ENCODE measurements around the gene HLA-DPA1. TPM values are rescaled to one million over a fixed set of nuclear protein-coding genes. Genes with fewer than 3 reads are reported as not detected.
A peak's percentile ranks its signal among the peaks of the same experiment; 100 is the strongest.

Gene HLA-DPA1
- total and polyA plus RNA-seq, 2 donors (not counting 1 experiment from before 2014, with no cell fraction given): 702 to 2,256 TPM

GRCh38 chr6:33081098-33081824, 7.8 kb upstream of the HLA-DPA1 start:
- Histone ChIP-seq H3K4me1 (ENCODE audit: control insufficient read depth in 2 of 2, insufficient read depth in 2 of 2, low read length in 2 of 2) (peaks cover 62 to 63% of the 10 kb centered on the region in 2 donors), H3K27me3 (replicated peaks in 1 of 4; ENCODE audit: control extremely low read depth in 1 of 4, control insufficient read depth in 3 of 4, insufficient read depth in 4 of 4, low read length in 3 of 4) (no peaks in the 10 kb centered on the region), H3K4me2 (replicated peaks; ENCODE audit: low read depth, low read length, poor library complexity, severe bottlenecking) (peak overlapping the region; percentile 95), H3K27ac (ENCODE audit: low read length in 2 of 2) (peak overlapping the region; percentile 22 to 82), H3K4me3 (ENCODE audit: control extremely low read depth in 1 of 5, extremely low read depth in 1 of 5, insufficient read depth in 1 of 5, low read depth in 2 of 5, low read length in 4 of 5) (peak overlapping the region in 3 of 5 experiments; percentile 30 to 48 (median 47)), H4K20me1 (ENCODE audit: control insufficient read depth, insufficient read depth, low read length, poor library complexity, severe bottlenecking) (peaks cover 17% of the 10 kb centered on the region), H3K9me3 (ENCODE audit: control extremely low read depth in 1 of 3, control insufficient read depth in 2 of 3, insufficient read depth in 1 of 3, low read length in 2 of 3) (no peaks in the 10 kb centered on the region), H3K79me2 (ENCODE audit: control insufficient read depth, insufficient read depth, low read length) (peaks cover 86% of the 10 kb centered on the region), H3K36me3 (replicated peaks in 1 of 2; ENCODE audit: control extremely low read depth in 1 of 2, control insufficient read depth in 1 of 2, extremely low read depth in 1 of 2, insufficient read depth in 2 of 2, low read length in 1 of 2) (peaks cover 0 to 87% of the 10 kb centered on the region in 2 experiments), H2AFZ (ENCODE audit: insufficient read depth, low read depth, low read length, poor library complexity, severe bottlenecking) (no peak overlapping the region), H3K9ac (ENCODE audit: low read length) (peak overlapping the region; percentile 35)
- H3K4me1 Mint-ChIP-seq: peaks cover 75% of the 10 kb centered on the region
- POLR2A ChIA-PET: interaction anchor here (0.6 to 4.2 kb wide), 13 partner anchors 8 to 416 kb away, joined by 3 to 36 read pairs (median 5); partner anchors contain the start of genes HLA-DMB and HLA-DOA
- peak overlapping the region; percentile 78 for H3K4me3 Mint-ChIP-seq
- CTCF ChIA-PET: interaction anchor here (0.6 to 23.5 kb wide), 17 partner anchors 9 to 213 kb away, joined by 3 to 576 read pairs (median 4); partner anchors contain the start of genes HLA-DMA, HLA-DOA and HLA-DPA1
- intact Hi-C loops (cut with micrococcal nuclease): no loop called here
- TF ChIP-seq CTCF (IDR thresholded peaks at IDR 0.05): no peak
- H3K27ac Mint-ChIP-seq: peak overlapping the region; percentile 89
- WGBS (ENCODE audit: insufficient coverage): 94% methylated on average over 16 of the region's 16 CpGs
- no peaks in the 10 kb centered on the region for H3K27me3 Mint-ChIP-seq
- H3K9me3 Mint-ChIP-seq (ENCODE audit: insufficient read depth): no peaks in the 10 kb centered on the region
- ATAC-seq (ENCODE audit: low read depth): no peak
- peak; percentile 37 for DNase-seq
